WTC11 (cell line): ENCODE data around the gene CCDC138. TPM values are rescaled to one million over a fixed set of nuclear protein-coding genes. Genes with fewer than 3 reads are reported as not detected.

ENCODE experiments used
- ATAC-seq: fragments of 200-7000 bp; cut with Tn5 transposase; 2 replicates; pipeline ENCODE4 v1.10.0; 2021; ENCODE audit warnings: mild to moderate bottlenecking, moderate library complexity
- CTCF ChIA-PET: fragments of 300-600 bp; sonication (Branson Sonifier 250); formaldehyde crosslinking; loops from one replicate; lab custom pipeline; 2021; ENCODE audit warnings: antibody characterized with exemption; lab: Charles Lee
- POLR2A ChIA-PET: fragments of 350-600 bp; sonication (Branson Sonifier 250); formaldehyde crosslinking; loops from one replicate; lab custom pipeline; 2021; ENCODE audit warnings: antibody characterized with exemption; lab: Charles Lee
- DNase-seq: peaks from one replicate; pipeline ENCODE4 v3.0.0; 2021; ENCODE audit warnings: low spot score
- H3K27ac Mint-ChIP-seq: 2 replicates; pipeline ENCODE4 v1.8.0; 2021; ENCODE audit warnings: mixed read lengths
- H3K27me3 Mint-ChIP-seq: 2 replicates; pipeline ENCODE4 v1.8.0; 2021; ENCODE audit warnings: low read depth, mild to moderate bottlenecking, moderate library complexity, mixed read lengths
- H3K36me3 Mint-ChIP-seq: 2 replicates; pipeline ENCODE4 v1.8.0; 2021; ENCODE audit warnings: mixed read lengths
- H3K4me1 Mint-ChIP-seq: 2 replicates; pipeline ENCODE4 v1.8.0; 2022; ENCODE audit warnings: mixed read lengths
- H3K4me3 Mint-ChIP-seq: 2 replicates; pipeline ENCODE4 v1.8.0; 2021; ENCODE audit warnings: mild to moderate bottlenecking, moderate library complexity, mixed read lengths
- H3K9me3 Mint-ChIP-seq: 2 replicates; pipeline ENCODE4 v1.8.0; 2021; ENCODE audit warnings: mixed read lengths
- CBFB ChIP-seq: sonication (generic); formaldehyde crosslinking; IDR thresholded peaks from 2 replicates; pipeline ENCODE4 v1.8.1; 2022; ENCODE audit warnings: mild to moderate bottlenecking, low read depth, missing genetic modification reagents
- CREB1 ChIP-seq: sonication (generic); formaldehyde crosslinking; IDR thresholded peaks from 2 replicates; pipeline ENCODE4 v1.8.0; 2023; ENCODE audit warnings: mild to moderate bottlenecking, missing genetic modification reagents
- CTCF ChIP-seq: fragments of 200-600 bp; IDR thresholded peaks from 2 replicates; pipeline ENCODE4 v1.8.0; 2022; ENCODE audit warnings: antibody characterized with exemption
- E2F1 ChIP-seq: sonication (generic); formaldehyde crosslinking; IDR thresholded peaks from 2 replicates; pipeline ENCODE4 v1.8.0; 2022; ENCODE audit warnings: mild to moderate bottlenecking, missing genetic modification reagents
- E2F5 ChIP-seq: sonication (generic); formaldehyde crosslinking; IDR thresholded peaks from 2 replicates; pipeline ENCODE4 v1.8.1; 2022; ENCODE audit warnings: mild to moderate bottlenecking, moderate library complexity, missing genetic modification reagents
- ESRRA ChIP-seq: sonication (generic); formaldehyde crosslinking; IDR thresholded peaks from 2 replicates; pipeline ENCODE4 v1.8.1; 2022; ENCODE audit warnings: mild to moderate bottlenecking, missing genetic modification reagents, borderline replicate concordance
- GABPB1 ChIP-seq: sonication (generic); formaldehyde crosslinking; IDR thresholded peaks from 2 replicates; pipeline ENCODE4 v1.8.1; 2023; ENCODE audit warnings: mild to moderate bottlenecking, missing genetic modification reagents
- MXD4 ChIP-seq: fragments of 250-450 bp; sonication (Bioruptor Pico); IDR thresholded peaks from 2 replicates; pipeline ENCODE4 v1.8.0; 2021; ENCODE audit warnings: mild to moderate bottlenecking, moderate library complexity, borderline replicate concordance
- MYBL2 ChIP-seq: sonication (generic); formaldehyde crosslinking; IDR thresholded peaks from 2 replicates; pipeline ENCODE4 v1.8.1; 2023; ENCODE audit warnings: mild to moderate bottlenecking, moderate library complexity, missing genetic modification reagents
- PRDM15 ChIP-seq: sonication (generic); formaldehyde crosslinking; IDR thresholded peaks from 2 replicates; pipeline ENCODE4 v1.8.0; 2022; ENCODE audit warnings: missing genetic modification reagents
- TEAD4 ChIP-seq: sonication (generic); formaldehyde crosslinking; IDR thresholded peaks from 2 replicates; pipeline ENCODE4 v1.8.0; 2022; ENCODE audit warnings: mild to moderate bottlenecking, missing genetic modification reagents
- ZNF423 ChIP-seq: fragments of 250-450 bp; sonication (Bioruptor Pico); IDR thresholded peaks from 2 replicates; pipeline ENCODE4 v2.1.2; 2022; ENCODE audit warnings: mild to moderate bottlenecking, moderate library complexity
- total RNA-seq: library from RNA; stranded (reverse); gene quantifications from 3 replicates; pipeline ENCODE4 v1.2.3, GENCODE V29; 2021
- TF ChIP-seq, protein P1 (sequence below): sonication (generic); formaldehyde crosslinking; IDR thresholded peaks from 2 replicates; pipeline ENCODE4 v1.8.0; 2022; ENCODE audit warnings: mild to moderate bottlenecking, missing genetic modification reagents

Gene CCDC138
- total RNA-seq, 1 experiment from 2014 or later = 23.5 TPM

DNA sequence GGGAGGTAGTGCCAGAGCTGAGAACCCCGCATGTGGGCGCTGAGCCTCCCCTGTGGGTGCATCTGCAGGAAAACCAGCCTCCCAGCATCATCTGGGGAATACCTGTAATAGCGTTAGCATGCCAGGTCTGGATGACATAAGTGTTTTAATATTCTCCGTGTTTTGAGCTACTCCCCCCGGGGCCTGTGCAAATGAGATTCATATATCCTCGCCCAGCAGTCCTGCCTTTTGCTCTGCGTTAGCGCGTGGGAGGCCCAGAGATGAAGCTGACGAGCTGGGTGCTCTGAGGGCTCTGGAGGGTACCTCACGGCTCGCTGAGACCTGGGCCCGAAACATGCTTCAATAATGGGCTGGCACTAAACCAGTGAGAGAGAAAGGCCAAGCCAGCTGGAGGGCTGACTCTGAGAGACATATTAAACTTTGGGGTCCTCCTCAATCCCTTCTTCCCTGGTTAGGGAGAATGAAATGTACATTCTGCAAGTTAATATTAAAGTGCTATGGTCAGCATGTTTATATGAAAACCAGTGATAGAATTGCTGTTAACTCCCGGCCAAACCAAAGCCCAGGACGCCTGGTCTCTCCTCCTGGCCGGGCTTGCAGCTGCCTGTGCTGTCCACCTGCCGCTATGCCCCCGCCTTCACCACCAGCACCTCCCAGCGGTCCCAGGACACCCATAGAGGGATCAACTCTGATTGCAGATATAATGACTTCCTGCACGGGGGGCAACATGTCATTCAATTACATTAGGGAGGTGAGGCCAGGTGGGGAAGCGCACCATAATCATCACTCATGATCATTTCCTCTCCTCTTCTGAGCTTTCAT is 125.4 kb downstream of the CCDC138 start:
- TF ChIP-seq ESRRA (CRISPR knock-in tag) (no peak), CBFB (CRISPR knock-in tag) (no peak), CTCF (no peak)
- ChIA-PET POLR2A (no interaction called here), CTCF (no interaction called here)
- Mint-ChIP-seq H3K4me3 (no peak overlapping the region), H3K27ac (no peak overlapping the region), H3K36me3 (no peaks in the 10 kb centered on the region), H3K9me3 (no peaks in the 10 kb centered on the region), H3K4me1 (no peaks in the 10 kb centered on the region), H3K27me3 (no peaks in the 10 kb centered on the region; the same call in 1 of the 2 replicates)
- no peak for ATAC-seq
- no peak for DNase-seq

GRCh38 chr2:108912629-108912902 is 126.0 kb downstream of the CCDC138 start:
- ChIA-PET POLR2A (no interaction called here), CTCF (interaction anchor here (1.4 kb wide), 1 partner anchor 89 kb away, joined by 3 read pairs; no protein-coding TSS in a partner anchor)
- H3K27me3 Mint-ChIP-seq = no peaks in the 10 kb centered on the region; the same call in 1 of the 2 replicates
- no peak overlapping the region for H3K27ac Mint-ChIP-seq
- H3K9me3 Mint-ChIP-seq = no peaks in the 10 kb centered on the region
- DNase-seq (no peak), ATAC-seq (no peak)
- no peak for TF ChIP-seq CREB1
- TF ChIP-seq, protein P1, sequence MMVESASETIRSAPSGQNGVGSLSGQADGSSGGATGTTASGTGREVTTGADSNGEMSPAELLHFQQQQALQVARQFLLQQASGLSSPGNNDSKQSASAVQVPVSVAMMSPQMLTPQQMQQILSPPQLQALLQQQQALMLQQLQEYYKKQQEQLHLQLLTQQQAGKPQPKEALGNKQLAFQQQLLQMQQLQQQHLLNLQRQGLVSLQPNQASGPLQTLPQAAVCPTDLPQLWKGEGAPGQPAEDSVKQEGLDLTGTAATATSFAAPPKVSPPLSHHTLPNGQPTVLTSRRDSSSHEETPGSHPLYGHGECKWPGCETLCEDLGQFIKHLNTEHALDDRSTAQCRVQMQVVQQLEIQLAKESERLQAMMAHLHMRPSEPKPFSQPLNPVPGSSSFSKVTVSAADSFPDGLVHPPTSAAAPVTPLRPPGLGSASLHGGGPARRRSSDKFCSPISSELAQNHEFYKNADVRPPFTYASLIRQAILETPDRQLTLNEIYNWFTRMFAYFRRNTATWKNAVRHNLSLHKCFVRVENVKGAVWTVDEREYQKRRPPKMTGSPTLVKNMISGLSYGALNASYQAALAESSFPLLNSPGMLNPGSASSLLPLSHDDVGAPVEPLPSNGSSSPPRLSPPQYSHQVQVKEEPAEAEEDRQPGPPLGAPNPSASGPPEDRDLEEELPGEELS (CRISPR knock-in tag) = no peak
- no peak for TF ChIP-seq E2F1
- no peak for TF ChIP-seq MXD4
- no peak for TF ChIP-seq MYBL2
- no peak for TF ChIP-seq TEAD4 (CRISPR knock-in tag)
- no peak for TF ChIP-seq PRDM15
- no peak for TF ChIP-seq GABPB1
- TF ChIP-seq E2F5 (CRISPR knock-in tag) = no peak
- no peak for TF ChIP-seq ZNF423
- H3K36me3 Mint-ChIP-seq = no peaks in the 10 kb centered on the region
- H3K4me3 Mint-ChIP-seq = no peak overlapping the region
- no peaks in the 10 kb centered on the region for H3K4me1 Mint-ChIP-seq
